ENCODE data around the gene NIP7.

The NIP7 gene

GRCh38 chr16:69324013-69324531, 15.5 kb upstream of the NIP7 start:
- no peak for DNase-seq (ENCODE audit: low read depth in 2 of 2)
- no peak overlapping the region for H3K4me3 ChIP-seq (replicated peaks in 1 of 2; ENCODE audit: low read depth in 2 of 2, low read length in 2 of 2)
- no peak for TF ChIP-seq CTCF (IDR thresholded peaks at IDR 0.05; ENCODE audit: low read depth, low read length)

- DNase-seq (ENCODE audit: low read depth in 2 of 2): no peak
- TF ChIP-seq CTCF (IDR thresholded peaks at IDR 0.05; ENCODE audit: low read depth, low read length): no peak
- H3K4me3 ChIP-seq (replicated peaks in 1 of 2; ENCODE audit: low read depth in 2 of 2, low read length in 2 of 2): no peak overlapping the region
Measured at GRCh38 chr16:69324585-69325253, 14.9 kb upstream of the NIP7 start.

- DNase-seq (ENCODE audit: low read depth in 2 of 2): no peak
- no peak for TF ChIP-seq CTCF (IDR thresholded peaks at IDR 0.05; ENCODE audit: low read depth, low read length)
- no peak overlapping the region for H3K4me3 ChIP-seq (replicated peaks in 1 of 2; ENCODE audit: low read depth in 2 of 2, low read length in 2 of 2)
Measured at GRCh38 chr16:69325784-69326171, 13.8 kb upstream of the NIP7 start.

- no peak for TF ChIP-seq CTCF (IDR thresholded peaks at IDR 0.05; ENCODE audit: low read depth, low read length)
- no peak for DNase-seq (ENCODE audit: low read depth in 2 of 2)
- H3K4me3 ChIP-seq (replicated peaks in 1 of 2; ENCODE audit: low read depth in 2 of 2, low read length in 2 of 2): no peak overlapping the region
Measured at GRCh38 chr16:69326172-69326873, 13.2 kb upstream of the NIP7 start.

- DNase-seq (ENCODE audit: low read depth in 2 of 2): no peak
- H3K4me3 ChIP-seq (replicated peaks in 1 of 2; ENCODE audit: low read depth in 2 of 2, low read length in 2 of 2): no peak overlapping the region
- no peak for TF ChIP-seq CTCF (IDR thresholded peaks at IDR 0.05; ENCODE audit: low read depth, low read length)
Measured at GRCh38 chr16:69327585-69328310, 11.8 kb upstream of the NIP7 start.

GRCh38 chr16:69328854-69329316, 10.7 kb upstream of the NIP7 start:
- no peak for TF ChIP-seq CTCF (IDR thresholded peaks at IDR 0.05; ENCODE audit: low read depth, low read length)
- H3K4me3 ChIP-seq (replicated peaks in 1 of 2; ENCODE audit: low read depth in 2 of 2, low read length in 2 of 2): peak overlapping the region in 1 of 2 donors; percentile 74
- DNase-seq (ENCODE audit: low read depth in 2 of 2): peak in 1 of 2 donors; percentile 36
